GM23338 (cell line): ENCODE data around the gene BRINP2. TPM values are rescaled to one million over a fixed set of nuclear protein-coding genes. Genes with fewer than 3 reads are reported as not detected.

Source experiments
- ATAC-seq: fragments of 200-7000 bp; cut with Tn5 transposase; 3 replicates; pipeline ENCODE4 v1.9.1; 2020
- DNase-seq: peaks from one replicate; pipeline ENCODE4 v3.0.0-alpha.2; 2015; ENCODE audit warnings: low spot score
- H2AFZ ChIP-seq: fragments of 200-600 bp; sonication (generic); 2 replicates; pipeline ENCODE4 v1.8.0; 2016; ENCODE audit warnings: antibody characterized with exemption, mild to moderate bottlenecking, moderate library complexity
- H3F3A ChIP-seq: fragments of 200-600 bp; sonication (generic); replicated peaks from 2 replicates; pipeline ENCODE4 v1.8.0; 2017; ENCODE audit warnings: antibody characterized with exemption, mixed run types, low read depth
- H3K27ac ChIP-seq: fragments of 200-600 bp; sonication (generic); 2 replicates; pipeline ENCODE4 v1.6.1; 2016; ENCODE audit warnings: low read depth
- H3K27me3 ChIP-seq: fragments of 200-600 bp; sonication (generic); 2 replicates; pipeline ENCODE4 v1.8.0; 2016; ENCODE audit warnings: mild to moderate bottlenecking, mixed run types, moderate library complexity; ENCODE audit not compliant: insufficient read depth
- H3K36me3 ChIP-seq: fragments of 200-600 bp; sonication (generic); 2 replicates; pipeline ENCODE4 v1.8.0; 2016; ENCODE audit warnings: mild to moderate bottlenecking; ENCODE audit not compliant: insufficient read depth
- H3K4me1 ChIP-seq: fragments of 200-600 bp; sonication (generic); 2 replicates; pipeline ENCODE4 v1.8.0; 2016; ENCODE audit warnings: mild to moderate bottlenecking, moderate library complexity; ENCODE audit not compliant: insufficient read depth
- H3K4me2 ChIP-seq: fragments of 200-600 bp; sonication (generic); 2 replicates; pipeline ENCODE4 v1.7.1; 2017; ENCODE audit warnings: mixed run types
- H3K4me3 ChIP-seq: fragments of 200-600 bp; sonication (generic); 2 replicates; pipeline ENCODE4 v1.6.1; 2016; ENCODE audit warnings: mixed run types
- H3K79me2 ChIP-seq: fragments of 200-600 bp; sonication (generic); replicated peaks from 2 replicates; pipeline ENCODE4 v1.8.0; 2017; ENCODE audit warnings: mild to moderate bottlenecking; ENCODE audit not compliant: insufficient read depth
- H3K9me2 ChIP-seq: fragments of 200-600 bp; sonication (generic); 2 replicates; pipeline ENCODE4 v1.8.0; 2017; ENCODE audit not compliant: insufficient read depth
- H4K20me1 ChIP-seq: fragments of 200-600 bp; sonication (generic); replicated peaks from 2 replicates; pipeline ENCODE4 v1.8.0; 2017; ENCODE audit warnings: mild to moderate bottlenecking; ENCODE audit not compliant: insufficient read depth
- H3K27ac Mint-ChIP-seq: 2 replicates; pipeline ENCODE4 v1.8.0; 2020; ENCODE audit warnings: inconsistent platforms, mild to moderate bottlenecking, moderate library complexity, mixed read lengths
- H3K27me3 Mint-ChIP-seq: 3 replicates; pipeline ENCODE4 v1.8.0; 2022; ENCODE audit warnings: low read depth, mild to moderate bottlenecking, moderate library complexity, mixed read lengths, inconsistent platforms; ENCODE audit not compliant: insufficient read depth, poor library complexity
- H3K36me3 Mint-ChIP-seq: 3 replicates; pipeline ENCODE4 v1.8.0; 2021; ENCODE audit warnings: low read depth, mild to moderate bottlenecking, inconsistent platforms, moderate library complexity, mixed read lengths
- H3K4me1 Mint-ChIP-seq: 3 replicates; pipeline ENCODE4 v1.8.0; 2020; ENCODE audit warnings: mild to moderate bottlenecking, inconsistent platforms, mixed read lengths
- H3K4me3 Mint-ChIP-seq: 3 replicates; pipeline ENCODE4 v1.8.0; 2021; ENCODE audit warnings: moderate library complexity, mild to moderate bottlenecking, inconsistent platforms, mixed read lengths
- H3K9me3 Mint-ChIP-seq: 3 replicates; pipeline ENCODE4 v1.8.0; 2020; ENCODE audit warnings: moderate library complexity, mild to moderate bottlenecking, inconsistent platforms, mixed read lengths
- EZH2 ChIP-seq: fragments of 200-600 bp; sonication (generic); IDR thresholded peaks from one replicate; pipeline ENCODE4 v1.8.0; 2017; ENCODE audit warnings: antibody characterized with exemption, mild to moderate bottlenecking, low read depth; ENCODE audit not compliant: unreplicated experiment
- EZH2phosphoT487 ChIP-seq: fragments of 200-600 bp; sonication (generic); IDR thresholded peaks from one replicate; pipeline ENCODE4 v1.8.1; 2018; ENCODE audit warnings: antibody characterized with exemption; ENCODE audit not compliant: unreplicated experiment
- polyA plus RNA-seq: library from polyadenylated mRNA; unstranded; fragments of >200 nt; fragmentation: Nextera tagmentation; extraction: Ambion mirVana; gene quantifications from 2 replicates; pipeline ENCODE4 v1.2.1, GENCODE V29; 2016
- total RNA-seq: library from RNA; depleted of rRNA; stranded (reverse); fragments of >200 nt; shearing (Covaris generic); gene quantifications from 2 replicates; pipeline ENCODE4 v1.2.3, GENCODE V29; 2014
- TF ChIP-seq, protein P1 (sequence below), 2 experiments: fragments of 200-600 bp in 1 of 2; sonication (generic) in 1 of 2; conservative IDR thresholded peaks; 2 replicates each; pipeline versions ENCODE4 v1.5.1 to v1.6.1; 2016 to 2017; ENCODE audit warnings: antibody characterized with exemption in 2 of 2, low read depth in 2 of 2, mild to moderate bottlenecking in 2 of 2, moderate library complexity in 1 of 2

Gene BRINP2
- total and polyA plus RNA-seq, 2 experiments from 2014 or later = 0.10 to 0.52 TPM

DNA sequence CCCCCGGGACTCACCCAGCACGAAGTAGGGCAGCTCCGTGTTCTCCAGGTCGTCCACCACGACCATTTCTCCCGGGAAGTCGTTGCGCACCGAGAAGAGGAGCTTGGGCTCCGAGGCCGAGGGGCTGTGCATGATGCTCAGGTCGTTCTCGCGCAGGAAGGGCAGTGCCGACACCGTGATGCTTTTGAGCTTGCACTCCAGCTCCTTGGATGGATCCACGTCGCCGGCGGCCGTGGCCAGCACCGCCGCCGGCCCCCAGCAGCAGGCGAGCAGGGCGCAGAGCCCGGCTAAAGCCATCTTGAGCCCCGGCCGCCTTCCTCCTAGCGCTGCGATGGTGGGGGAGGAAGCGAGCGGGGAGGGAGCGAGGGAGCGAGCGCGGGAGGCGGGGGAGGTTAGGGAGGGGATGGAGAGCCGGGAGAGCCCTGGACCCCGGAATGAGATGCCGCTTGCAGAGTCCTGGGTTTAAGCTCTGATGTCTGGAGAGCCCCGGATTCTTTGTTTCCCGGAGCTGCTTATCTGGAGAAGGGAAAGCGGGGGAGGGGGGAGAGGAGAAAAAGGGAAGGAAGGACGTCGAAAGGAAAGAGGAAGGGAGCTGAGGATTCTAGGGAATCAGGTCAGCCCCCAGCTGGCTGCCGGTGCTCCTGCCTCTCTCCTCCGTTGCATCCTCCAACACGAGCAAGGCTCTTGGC is 6.2 kb upstream of the BRINP2 start, which contains the start of gene ASTN1:
ASTN1 (minus strand) TSS at position 333 of the 689 bp plus-strand sequence; CDS start at position 297, 36 bp downstream.
- peaks cover 13% of the 10 kb centered on the region for H3K4me1 ChIP-seq
- no peaks in the 10 kb centered on the region for H3K36me3 ChIP-seq
- no peaks in the 10 kb centered on the region for H3K79me2 ChIP-seq
- H3K27me3 ChIP-seq = peaks cover 65% of the 10 kb centered on the region
- peak within 1 kb of the TSS; percentile 96 for H3K4me3 ChIP-seq
- no peaks in the 10 kb centered on the region; the same call in 1 of the 2 replicates for H4K20me1 ChIP-seq
- peak within 1 kb of the TSS; percentile 100 for H2AFZ ChIP-seq
- no peak within 1 kb of the TSS; the same call in 1 of the 2 replicates for H3K27ac Mint-ChIP-seq
- no peak within 1 kb of the TSS for H3K27ac ChIP-seq
- TF ChIP-seq EZH2phosphoT487 = no peak
- TF ChIP-seq, protein P1, sequence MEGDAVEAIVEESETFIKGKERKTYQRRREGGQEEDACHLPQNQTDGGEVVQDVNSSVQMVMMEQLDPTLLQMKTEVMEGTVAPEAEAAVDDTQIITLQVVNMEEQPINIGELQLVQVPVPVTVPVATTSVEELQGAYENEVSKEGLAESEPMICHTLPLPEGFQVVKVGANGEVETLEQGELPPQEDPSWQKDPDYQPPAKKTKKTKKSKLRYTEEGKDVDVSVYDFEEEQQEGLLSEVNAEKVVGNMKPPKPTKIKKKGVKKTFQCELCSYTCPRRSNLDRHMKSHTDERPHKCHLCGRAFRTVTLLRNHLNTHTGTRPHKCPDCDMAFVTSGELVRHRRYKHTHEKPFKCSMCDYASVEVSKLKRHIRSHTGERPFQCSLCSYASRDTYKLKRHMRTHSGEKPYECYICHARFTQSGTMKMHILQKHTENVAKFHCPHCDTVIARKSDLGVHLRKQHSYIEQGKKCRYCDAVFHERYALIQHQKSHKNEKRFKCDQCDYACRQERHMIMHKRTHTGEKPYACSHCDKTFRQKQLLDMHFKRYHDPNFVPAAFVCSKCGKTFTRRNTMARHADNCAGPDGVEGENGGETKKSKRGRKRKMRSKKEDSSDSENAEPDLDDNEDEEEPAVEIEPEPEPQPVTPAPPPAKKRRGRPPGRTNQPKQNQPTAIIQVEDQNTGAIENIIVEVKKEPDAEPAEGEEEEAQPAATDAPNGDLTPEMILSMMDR (conservative IDR thresholded peaks at IDR 0.05; ENCODE audit: low read depth in 2 of 2) = 0 out of 4 replicates have a peak, but pooled peaks of 1 of the 2 experiments have one; percentile 1
- H3K4me3 Mint-ChIP-seq = peak within 1 kb of the TSS; percentile 87
- DNase-seq (peak; percentile 85), ATAC-seq (peak; percentile 91)
- H3K36me3 Mint-ChIP-seq = no peaks in the 10 kb centered on the region
- peak within 1 kb of the TSS; percentile 98 for H3K4me2 ChIP-seq
- peaks cover 21% of the 10 kb centered on the region for H3K27me3 Mint-ChIP-seq
- no peaks in the 10 kb centered on the region for H3K9me2 ChIP-seq
- H3K9me3 Mint-ChIP-seq = no peaks in the 10 kb centered on the region
- peaks cover 13% of the 10 kb centered on the region for H3K4me1 Mint-ChIP-seq
- H3F3A ChIP-seq = no peaks in the 10 kb centered on the region

DNA sequence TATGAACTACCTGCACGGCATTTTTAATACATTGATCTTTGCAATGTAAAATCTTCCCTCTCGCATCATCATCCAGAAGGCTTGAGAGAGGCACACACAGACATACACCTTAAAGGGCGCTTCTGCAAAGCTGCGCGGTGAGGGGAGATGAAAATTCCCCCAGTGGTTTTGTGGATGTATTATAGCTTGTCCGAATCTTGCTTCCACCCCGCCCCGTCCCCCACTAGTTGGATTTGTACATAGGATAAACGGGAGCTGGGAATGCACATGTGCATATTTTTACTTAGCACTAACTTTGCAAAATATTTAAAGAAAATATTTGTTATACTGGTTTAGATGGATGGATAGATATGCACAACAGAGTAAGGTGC is 5.7 kb upstream of the BRINP2 start:
- Mint-ChIP-seq H3K27ac (no peak overlapping the region), H3K27me3 (peaks cover 21% of the 10 kb centered on the region), H3K9me3 (no peaks in the 10 kb centered on the region), H3K4me1 (peaks cover 13% of the 10 kb centered on the region), H3K4me3 (peak overlapping the region; percentile 87), H3K36me3 (no peaks in the 10 kb centered on the region)
- Histone ChIP-seq H4K20me1 (no peaks in the 10 kb centered on the region; the same call in 1 of the 2 replicates), H3K79me2 (no peaks in the 10 kb centered on the region), H3K9me2 (no peaks in the 10 kb centered on the region), H3K4me3 (peak overlapping the region; percentile 96), H3K4me2 (peak overlapping the region; percentile 98), H2AFZ (peak overlapping the region; percentile 100), H3K27me3 (peaks cover 71% of the 10 kb centered on the region), H3K36me3 (no peaks in the 10 kb centered on the region), H3K4me1 (peaks cover 16% of the 10 kb centered on the region), H3F3A (no peaks in the 10 kb centered on the region), H3K27ac (no peak overlapping the region)
- peak; percentile 44 for TF ChIP-seq EZH2
- TF ChIP-seq, protein P1 (conservative IDR thresholded peaks at IDR 0.05; ENCODE audit: low read depth in 2 of 2) = no peak
- ATAC-seq (peak; percentile 17), DNase-seq (no peak)
